ENCODE data around the gene SLC4A5.

The SLC4A5 gene

GRCh38 chr2:74194799-74195198 lies 148.4 kb downstream of the SLC4A5 start:
- TF ChIP-seq TAF1 (IDR thresholded peaks at IDR 0.05; ENCODE audit: borderline replicate concordance, insufficient read depth, low read length) (no peak), REST (IDR thresholded peaks at IDR 0.05; ENCODE audit: insufficient read depth in 1 of 2, low read depth in 2 of 2, low read length in 2 of 2) (no peak), POLR2AphosphoS5 (IDR thresholded peaks at IDR 0.05; ENCODE audit: low read depth, low read length) (no peak), FOXP2 (optimal IDR thresholded peaks at IDR 0.05; ENCODE audit: borderline replicate concordance, extremely low read depth, extremely low read length, insufficient read depth) (no peak), SIN3A (IDR thresholded peaks at IDR 0.05; ENCODE audit: borderline replicate concordance, insufficient read depth, low read length) (no peak)

GRCh38 chr2:74191596-74192380 lies 151.4 kb downstream of the SLC4A5 start:
- TF ChIP-seq FOXP2 (optimal IDR thresholded peaks at IDR 0.05; ENCODE audit: borderline replicate concordance, extremely low read depth, extremely low read length, insufficient read depth): no peak
- no peak for TF ChIP-seq REST (IDR thresholded peaks at IDR 0.05; ENCODE audit: insufficient read depth in 1 of 2, low read depth in 2 of 2, low read length in 2 of 2)

GRCh38 chr2:74188696-74189095 lies 154.5 kb downstream of the SLC4A5 start:
- TF ChIP-seq REST (IDR thresholded peaks at IDR 0.05; ENCODE audit: insufficient read depth in 1 of 2, low read depth in 2 of 2, low read length in 2 of 2): no peak
- TF ChIP-seq SIN3A (IDR thresholded peaks at IDR 0.05; ENCODE audit: borderline replicate concordance, insufficient read depth, low read length): no peak
- no peak for TF ChIP-seq TAF1 (IDR thresholded peaks at IDR 0.05; ENCODE audit: borderline replicate concordance, insufficient read depth, low read length)
- no peak for TF ChIP-seq POLR2AphosphoS5 (IDR thresholded peaks at IDR 0.05; ENCODE audit: low read depth, low read length)
- no peak for TF ChIP-seq FOXP2 (optimal IDR thresholded peaks at IDR 0.05; ENCODE audit: borderline replicate concordance, extremely low read depth, extremely low read length, insufficient read depth)

- no peak for TF ChIP-seq SIN3A (IDR thresholded peaks at IDR 0.05; ENCODE audit: borderline replicate concordance, insufficient read depth, low read length)
- TF ChIP-seq FOXP2 (optimal IDR thresholded peaks at IDR 0.05; ENCODE audit: borderline replicate concordance, extremely low read depth, extremely low read length, insufficient read depth): no peak
- no peak for TF ChIP-seq TAF1 (IDR thresholded peaks at IDR 0.05; ENCODE audit: borderline replicate concordance, insufficient read depth, low read length)
- no peak for TF ChIP-seq REST (IDR thresholded peaks at IDR 0.05; ENCODE audit: insufficient read depth in 1 of 2, low read depth in 2 of 2, low read length in 2 of 2)
- no peak for TF ChIP-seq POLR2AphosphoS5 (IDR thresholded peaks at IDR 0.05; ENCODE audit: low read depth, low read length)
Observed at GRCh38 chr2:74188018-74188601, 155.1 kb downstream of the SLC4A5 start.
